Measurements from ENCODE around the gene NEK9. TPM values are rescaled to one million over a fixed set of nuclear protein-coding genes. Genes with fewer than 3 reads are reported as not detected.
A peak's percentile ranks its signal among the peaks of the same experiment; 100 is the strongest.

NEK9 gene
- total and polyA plus RNA-seq, 10 of the 15 experiments (the other 5 are each of a cell fraction or from before 2014, with no cell fraction given): 6.0 to 78.8 (median 44.7) TPM

- TF ChIP-seq ZNF687 (IDR thresholded peaks at IDR 0.05): no peak
- no peak for TF ChIP-seq MLLT1 (IDR thresholded peaks at IDR 0.05)
- TF ChIP-seq MXI1 (IDR thresholded peaks at IDR 0.05; ENCODE audit: low read depth, low read length): no peak
- no peak for TF ChIP-seq SIN3A (IDR thresholded peaks at IDR 0.05; ENCODE audit: low read depth, low read length)
- no peak for TF ChIP-seq IKZF1 (conservative IDR thresholded peaks at IDR 0.05)
- TF ChIP-seq ETV6 (conservative IDR thresholded peaks at IDR 0.05 in 1 of 2, IDR thresholded peaks at IDR 0.05 in 1 of 2; ENCODE audit: borderline replicate concordance in 1 of 2, low read depth in 1 of 2): no peak
- TF ChIP-seq PAX5 (IDR thresholded peaks at IDR 0.05; ENCODE audit: borderline replicate concordance, low read depth, low read length): no peak
- TF ChIP-seq PKNOX1 (IDR thresholded peaks at IDR 0.05): peak; percentile 22; the same call in 1 of the 2 replicates
- peak; percentile 91 for TF ChIP-seq RAD21 (IDR thresholded peaks at IDR 0.05; ENCODE audit: insufficient read depth, low read depth, low read length)
- peak; percentile 91 for TF ChIP-seq RUNX3 (IDR thresholded peaks at IDR 0.05; ENCODE audit: low read length)
- no peak for TF ChIP-seq ESRRA (IDR thresholded peaks at IDR 0.05; ENCODE audit: low read length)
Observed at GRCh38 chr14:75088566-75089373, 38.1 kb downstream of the NEK9 start (continued).
